ENCODE measurements around the gene DHRS3.
"Not testable (repeated sequence)": the region's sequence is repeated elsewhere in the genome, so short reads cannot be mapped to it uniquely, and the experiment has no call there.

DHRS3 gene

DNA sequence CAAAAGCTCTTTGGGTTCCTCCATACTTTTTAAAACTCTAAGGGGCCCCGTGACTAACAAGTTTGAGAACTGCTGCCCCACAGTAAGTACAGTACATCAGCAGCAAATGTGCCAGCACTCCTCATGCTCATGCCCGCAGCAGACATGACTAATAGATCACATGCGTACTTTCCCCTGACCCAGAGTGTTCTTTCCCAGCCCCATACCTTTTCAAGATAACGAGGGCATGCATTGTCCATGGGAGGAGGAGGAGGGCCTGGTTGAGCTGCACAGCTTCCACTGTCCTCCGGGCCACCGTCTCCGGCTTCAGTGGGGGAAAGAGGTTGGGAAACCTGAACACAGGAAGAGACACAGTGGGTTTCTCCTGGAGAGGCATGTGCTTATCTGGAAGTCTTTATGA lies 45.5 kb downstream of the DHRS3 start:
- DNase-seq, result no peak

GRCh38 chr1:12570291-12570690 lies 47.7 kb downstream of the DHRS3 start:
- no peak for DNase-seq

- no peak for DNase-seq
Measured at GRCh38 chr1:12568009-12568767, 49.8 kb downstream of the DHRS3 start.

DNA sequence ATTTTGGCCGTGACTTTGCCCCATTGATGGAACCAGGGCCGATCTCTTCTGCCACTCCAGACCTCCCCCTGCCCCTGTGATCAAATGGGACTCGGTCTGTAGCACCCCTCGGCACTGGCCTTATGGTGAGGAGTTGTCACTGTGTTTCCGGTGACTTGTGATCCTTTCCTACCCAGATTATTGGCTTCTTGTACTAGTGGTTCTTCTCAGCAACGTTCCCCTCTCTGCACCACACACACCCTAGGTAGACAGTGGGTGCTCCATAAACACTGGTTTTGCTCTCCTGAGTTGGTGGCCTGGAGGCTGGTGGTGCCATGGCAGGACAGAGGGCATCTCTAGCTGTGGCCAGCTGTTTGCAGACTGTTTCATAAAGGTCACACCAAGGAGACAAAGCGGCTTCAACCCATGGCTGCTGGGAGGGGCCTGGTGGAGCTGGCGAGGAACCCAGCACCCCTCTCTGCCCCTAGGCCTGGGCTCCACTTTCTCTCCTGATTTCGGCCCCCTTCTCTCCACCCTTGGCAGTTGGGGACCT lies 50.7 kb downstream of the DHRS3 start:
- no peak for DNase-seq

- peak; percentile 15 for DNase-seq
Measured at GRCh38 chr1:12566484-12567287, 51.3 kb downstream of the DHRS3 start.

- peak; percentile 14 for DNase-seq
Measured at GRCh38 chr1:12565966-12566352, 52.1 kb downstream of the DHRS3 start.

- no peak for DNase-seq
Measured at GRCh38 chr1:12565094-12565965, 52.7 kb downstream of the DHRS3 start.

- DNase-seq, result not testable (repeated sequence)
Measured at GRCh38 chr1:12564251-12564650, 53.8 kb downstream of the DHRS3 start.

- DNase-seq, result no peak
Measured at GRCh38 chr1:12562955-12563576, 54.9 kb downstream of the DHRS3 start.

- no peak for DNase-seq
Measured at GRCh38 chr1:12561121-12561520, 56.9 kb downstream of the DHRS3 start.

DNA sequence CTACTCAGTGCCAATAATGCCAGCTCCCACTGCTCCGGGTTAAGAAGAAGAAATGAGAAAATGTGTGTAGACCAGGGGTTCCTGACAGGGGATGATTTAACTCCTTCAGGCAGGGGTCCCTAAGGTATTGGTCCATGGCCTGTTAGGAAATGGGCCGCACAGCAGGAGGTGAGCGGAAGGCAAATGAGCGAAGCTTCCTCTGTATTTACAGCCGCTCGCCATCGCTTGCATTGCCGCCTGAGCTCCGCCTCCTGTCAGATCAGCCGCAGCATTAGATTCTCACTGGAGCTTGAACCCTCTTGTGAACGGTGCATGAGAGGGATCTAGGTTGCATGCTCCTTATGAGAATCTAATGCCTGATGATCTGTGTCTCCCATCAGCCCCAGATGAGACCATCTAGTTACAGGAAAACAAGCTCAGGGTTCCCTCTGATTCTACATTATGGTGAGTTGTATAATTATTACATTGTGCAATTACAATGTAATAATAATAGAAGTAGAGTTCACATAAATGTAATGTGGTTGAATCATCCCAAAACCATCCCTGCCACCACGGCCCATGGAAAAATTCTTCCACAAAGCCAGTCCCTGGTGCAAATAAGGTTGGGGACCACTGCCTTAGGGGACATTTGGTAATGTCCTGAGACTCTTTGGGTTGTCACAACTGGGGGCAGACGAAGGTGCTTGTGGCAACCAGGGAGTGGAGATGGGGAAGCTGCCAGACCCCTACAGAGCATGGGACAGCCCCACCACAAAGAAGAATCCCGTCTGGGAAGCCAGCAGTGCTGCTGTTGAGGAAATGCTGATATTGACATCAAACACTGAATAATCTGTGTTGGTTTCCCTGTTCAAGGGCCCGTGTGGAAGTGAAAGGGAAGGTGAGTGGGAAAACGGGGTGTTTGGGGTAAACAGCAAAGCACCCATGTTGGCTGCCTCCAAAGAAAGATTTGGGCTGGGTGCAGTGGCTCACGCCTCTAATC lies 60.8 kb downstream of the DHRS3 start:
- DNase-seq, result no peak

DNA sequence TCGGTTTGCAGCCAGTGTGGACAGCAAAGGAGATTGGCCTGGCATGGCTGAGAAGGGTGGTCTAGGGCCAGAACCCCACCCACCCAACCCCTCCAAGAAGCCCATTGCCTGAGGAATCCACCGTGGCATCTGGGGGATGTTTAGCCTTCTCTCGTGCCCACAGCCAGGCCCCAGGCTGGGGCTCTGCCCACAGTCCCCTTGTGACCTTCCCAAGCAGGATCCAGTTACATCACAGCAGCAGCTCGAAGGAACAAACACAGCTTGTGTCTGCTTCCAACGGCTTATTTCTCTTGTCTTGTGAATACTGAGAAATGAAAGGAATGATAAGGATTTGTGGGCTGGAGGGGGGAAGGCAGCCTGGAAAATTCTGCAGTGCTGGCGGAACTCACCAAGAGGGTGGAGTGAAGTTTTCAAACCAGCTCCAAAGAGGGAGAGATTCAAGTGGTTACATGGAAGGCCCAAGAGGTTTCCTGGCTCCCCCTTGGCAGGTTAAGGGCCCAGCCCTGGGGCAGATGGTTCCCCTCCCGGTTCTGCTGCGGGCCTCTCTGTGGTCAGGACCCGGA lies 61.6 kb downstream of the DHRS3 start:
- DNase-seq, result no peak

DNA sequence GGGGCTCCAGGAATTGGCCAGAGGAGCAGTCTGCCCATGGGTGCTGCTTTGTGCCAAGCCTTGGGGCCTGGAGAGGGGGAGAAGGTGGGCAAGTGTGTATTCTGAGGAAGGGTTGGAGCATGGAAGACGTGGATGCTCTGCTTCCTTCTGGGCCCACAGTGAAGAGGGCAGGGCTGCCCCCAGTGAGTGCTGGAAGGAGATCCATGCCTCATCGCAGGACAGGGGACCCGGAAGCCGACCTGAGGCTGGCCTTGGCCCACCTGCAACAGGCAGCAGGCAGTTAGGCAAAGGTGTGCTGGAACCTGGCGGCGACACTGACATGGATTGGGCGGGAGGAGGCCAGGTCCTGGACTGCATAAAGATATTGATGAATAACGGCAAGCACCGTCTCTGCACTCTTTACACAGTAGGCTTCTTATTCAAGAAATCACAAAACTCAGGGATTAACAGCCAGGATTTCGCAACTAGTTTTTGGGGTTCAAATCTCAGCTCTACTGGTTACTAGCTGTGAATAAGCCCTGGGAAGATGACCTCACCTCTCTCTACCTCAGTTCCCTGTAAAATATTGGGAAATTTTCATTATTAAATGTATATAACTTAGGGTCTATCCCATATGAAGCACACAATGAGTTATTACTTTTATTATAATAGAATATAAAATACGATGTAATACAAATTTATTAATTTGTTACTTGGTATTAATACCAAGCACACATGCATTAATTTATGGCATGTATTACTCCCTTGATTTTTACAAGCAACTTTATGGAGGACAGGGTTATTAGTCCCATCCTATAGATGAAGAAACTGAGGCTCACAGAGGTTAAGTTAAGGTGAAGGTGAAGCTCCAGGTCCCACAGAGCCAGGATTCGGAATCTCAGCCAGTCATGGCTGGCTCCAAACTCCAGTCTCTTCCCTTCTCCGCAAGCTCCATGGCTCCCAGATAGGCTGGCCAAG lies 62.3 kb downstream of the DHRS3 start:
- DNase-seq, result no peak

- no peak for DNase-seq
Measured at GRCh38 chr1:12554521-12555305, 63.3 kb downstream of the DHRS3 start.

DNA sequence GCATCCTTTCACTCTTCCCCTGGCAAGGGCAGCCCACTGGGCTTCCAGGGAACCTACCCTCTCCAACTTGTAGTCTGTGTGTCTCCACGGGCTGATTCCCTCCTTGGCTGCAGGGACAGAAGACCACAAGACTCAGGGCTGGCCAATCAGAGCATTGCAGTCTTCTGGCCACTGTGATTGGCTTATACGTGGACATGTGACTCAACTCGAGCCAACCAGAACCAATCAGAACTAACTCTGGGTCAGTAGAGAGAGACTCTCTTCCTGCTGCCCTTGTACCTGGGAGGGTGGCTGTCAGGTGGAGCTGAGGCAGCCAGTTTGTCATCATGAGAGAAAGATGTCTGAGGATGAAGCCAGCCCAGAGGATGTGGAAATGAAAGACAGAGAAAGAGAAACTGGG lies 64.0 kb downstream of the DHRS3 start:
- DNase-seq, result no peak

GRCh38 chr1:12552951-12553921 lies 64.8 kb downstream of the DHRS3 start:
- DNase-seq, result no peak

- DNase-seq, result no peak
Measured at GRCh38 chr1:12552111-12552888, 65.7 kb downstream of the DHRS3 start.

Measured in hematopoietic multipotent progenitor cell treated with erythropoietin and hydrocortisone succinate and interleukin-3 and kit ligand, for 4 days (in vitro differentiated cells).